Heart right ventricle (tissue), 16 donors: ENCODE measurements around the gene NDP. TPM values are rescaled to one million over a fixed set of nuclear protein-coding genes. Genes with fewer than 3 reads are reported as not detected.

Source experiments
- ATAC-seq, 8 donors: fragments of 200-7000 bp; cut with Tn5 transposase; one replicate each; pipeline ENCODE4 v1.9.1; 2020; ENCODE audit warnings: mild to moderate bottlenecking in 8 of 8, moderate library complexity in 8 of 8, moderate number of reproducible peaks in 1 of 8
- DNase-seq, 2 donors: peaks; one replicate each; pipeline ENCODE4 v3.0.0-alpha.2; 2020
- H3K27ac ChIP-seq, 10 donors: fragments of 200-600 bp; sonication (generic) in 2 of 10; one replicate each; pipeline versions ENCODE4 v1.5.0 to v1.8.0; 2020 to 2022; ENCODE audit warnings: mild to moderate bottlenecking in 3 of 10
- H3K27me3 ChIP-seq, 7 donors: fragments of 200-600 bp; one replicate each; pipeline ENCODE4 v1.8.0; 2021 to 2022; ENCODE audit warnings: mild to moderate bottlenecking in 2 of 7
- H3K36me3 ChIP-seq, 9 donors: fragments of 200-600 bp; sonication (generic) in 1 of 9; one replicate each; pipeline versions ENCODE4 v1.5.0 to v1.8.0; 2020 to 2022; ENCODE audit warnings: mild to moderate bottlenecking in 2 of 9
- H3K4me1 ChIP-seq, 9 donors: fragments of 200-600 bp; sonication (generic) in 1 of 9; one replicate each; pipeline versions ENCODE4 v1.5.0 to v1.8.0; 2020 to 2022; ENCODE audit warnings: mild to moderate bottlenecking in 4 of 9
- H3K4me3 ChIP-seq, 10 donors: fragments of 200-600 bp; sonication (generic) in 2 of 10; one replicate each; pipeline versions ENCODE4 v1.5.0 to v1.8.0; 2020 to 2022; ENCODE audit warnings: mild to moderate bottlenecking in 7 of 10, moderate library complexity in 2 of 10
- H3K9me3 ChIP-seq, 11 donors: fragments of 200-600 bp in 10 of 11; sonication (generic) in 2 of 11; one replicate each; pipeline versions ENCODE4 v1.5.0 to v1.8.0; 2013 to 2022; ENCODE audit warnings: mild to moderate bottlenecking in 2 of 11, control low read depth in 1 of 11, moderate library complexity in 1 of 11
- CTCF ChIP-seq, 9 donors: fragments of 200-600 bp; sonication (generic) in 2 of 9; IDR thresholded peaks; one replicate each; pipeline versions ENCODE4 v1.5.0 to v1.8.0; 2021 to 2022; ENCODE audit warnings: antibody characterized with exemption in 9 of 9, mild to moderate bottlenecking in 5 of 9, moderate library complexity in 1 of 9
- WGBS, 2 donors: extraction: QIAGEN DNeasy Blood & Tissue Kit; methylation state at CpG; one replicate each; pipeline ENCODE4 v1.1.7; 2013; ENCODE audit warnings: inconsistent platforms in 1 of 2; 5-methylcytosine and 5-hydroxymethylcytosine counted together
- intact Hi-C, 10 donors: fragments of 100-400 bp; cut with DNase I; formaldehyde crosslinking; loops; one replicate each; pipeline versions ENCODE4 v1.11.1 to v1.14.2; 2022
- polyA plus RNA-seq, 2 donors: library from polyadenylated mRNA; stranded (reverse); fragments of 200-250 nt; gene quantifications; one replicate each; pipeline ENCODE4 v1.2.3, GENCODE V29; 2013
- total RNA-seq, 10 donors: library from RNA; stranded (reverse); fragmentation: NEBNext Ultra II Directional in 3 of 10; extraction: Animal tissue kit (Norgen Biotek cat#: 25700) in 3 of 10; gene quantifications; one replicate each; pipeline versions ENCODE4 v1.2.1 to v1.2.4, GENCODE V29; 2021 to 2023
- donor health status: Arrhythmogenic right ventricular cardiomyopathy.
- donor health status: ischemic (EF 13 %, LVEDD 7.1; RV severe dilation, severe dysfunction).
- donor health status: healthy with polysubstance abuse.
- donor health status: DM: no; HTN: yes; CAD: no.
- donor health status: DM: no; HTN: no; CAD: no.
- donor health status: ischemic (EF 25% LVEDD 6.9; RV normal size, moderate dysfunction).
- donor health status: ischemic (EF 25% LVEDD 5.7; RV mildly dilated, moderate dysfunction).
- donor health status: healthy.
- donor health status: DM: yes; HTN: yes; CAD: no.
- donor health status: Ischemic cardiomyopathy.
- donor health status: ischemic (EF 35%, LVEDD 5.7; RV mildly dilated, moderate dysfunction).
- donor health status: nonischemic (EF 11% LVEDD 7.7; RV severe dilation, severe dysfunction).
- donor health status: DM: yes; HTN: yes; CAD: no.
- donor health status: PGD.
- donor health status: ischemic (EF 29% LVEDD 5.4; RV normal size, mild dysfunction).
- donor health status: nonischemic (EF 23%, LVEDD 6.1; RV moderate dilation, normal function).

Gene NDP
- total and polyA plus RNA-seq, 12 donors: 0.03 to 0.83 (median 0.19) TPM; not detected in 5

GRCh38 chrX:43978226-43978625, 5.0 kb upstream of the NDP start:
- DNase-seq: no peak
- Histone ChIP-seq H3K4me3 (no peak overlapping the region), H3K4me1 (peaks cover 0 to 2% (median 0%) of the 10 kb centered on the region in 9 donors), H3K27me3 (peaks cover 0 to 55% (median 0%) of the 10 kb centered on the region in 7 donors), H3K36me3 (no peaks in the 10 kb centered on the region), H3K27ac (no peak overlapping the region), H3K9me3 (no peaks in the 10 kb centered on the region)
- no peak for ATAC-seq
- WGBS, 2 donors: 84% methylated on average over 3 of the region's 3 CpGs
- intact Hi-C loops: loop anchor here in 1 of 10 donors (10.0 kb wide), 1 partner anchor 47 kb away; no protein-coding TSS in a partner anchor
- no peak for TF ChIP-seq CTCF (IDR thresholded peaks at IDR 0.05)

- H3K36me3 ChIP-seq: no peaks in the 10 kb centered on the region
- H3K4me3 ChIP-seq: no peak overlapping the region
- no peak for ATAC-seq
- intact Hi-C loops: loop anchor here in 1 of 10 donors (10.0 kb wide), 1 partner anchor 49 kb away; no protein-coding TSS in a partner anchor
- H3K27ac ChIP-seq: no peak overlapping the region
- no peak for DNase-seq
- no peaks in the 10 kb centered on the region for H3K9me3 ChIP-seq
- H3K27me3 ChIP-seq: peaks cover 0 to 75% (median 0%) of the 10 kb centered on the region in 7 donors
- H3K4me1 ChIP-seq: peaks cover 0 to 6% (median 0%) of the 10 kb centered on the region in 9 donors
- TF ChIP-seq CTCF (IDR thresholded peaks at IDR 0.05): no peak
These were observed 3.0 kb upstream of the NDP start for GRCh38 chrX:43976205-43976604.

- Histone ChIP-seq H3K36me3 (no peaks in the 10 kb centered on the region), H3K27me3 (peaks cover 0 to 78% (median 0%) of the 10 kb centered on the region in 7 donors), H3K4me1 (peaks cover 0 to 6% (median 0%) of the 10 kb centered on the region in 9 donors), H3K9me3 (no peaks in the 10 kb centered on the region), H3K27ac (no peak overlapping the region), H3K4me3 (no peak overlapping the region)
- 91 to 98% methylated on average over 5 of the region's 5 CpGs for WGBS, 2 donors
- DNase-seq: no peak
- intact Hi-C loops: loop anchor here in 1 of 10 donors (10.0 kb wide), 1 partner anchor 49 kb away; no protein-coding TSS in a partner anchor
- no peak for ATAC-seq
- no peak for TF ChIP-seq CTCF (IDR thresholded peaks at IDR 0.05)
These were observed 2.6 kb upstream of the NDP start for GRCh38 chrX:43975796-43976195.

- Histone ChIP-seq H3K9me3 (no peaks in the 10 kb centered on the region), H3K4me1 (peaks cover 0 to 6% (median 0%) of the 10 kb centered on the region in 9 donors), H3K27ac (no peak overlapping the region), H3K36me3 (no peaks in the 10 kb centered on the region), H3K4me3 (no peak overlapping the region), H3K27me3 (peaks cover 0 to 87% (median 0%) of the 10 kb centered on the region in 7 donors)
- intact Hi-C loops: loop anchor here in 1 of 10 donors (10.0 kb wide), 1 partner anchor 50 kb away; no protein-coding TSS in a partner anchor
- no peak for TF ChIP-seq CTCF (IDR thresholded peaks at IDR 0.05)
- WGBS, 2 donors: 93 to 94% methylated on average over 6 of the region's 6 CpGs
- ATAC-seq (no peak), DNase-seq (no peak)
These were observed 1.7 kb upstream of the NDP start for GRCh38 chrX:43974741-43975465.
